HUDEP-2 (cell line): ENCODE data around the gene FGF11.

Experiments
- DNase-seq, 76 experiments: peaks; one replicate each; lab custom pipeline; 2025; ENCODE audit not compliant: unreplicated experiment in 76 of 76; lab: John Stamatoyannopoulos, UW

Gene FGF11

DNA sequence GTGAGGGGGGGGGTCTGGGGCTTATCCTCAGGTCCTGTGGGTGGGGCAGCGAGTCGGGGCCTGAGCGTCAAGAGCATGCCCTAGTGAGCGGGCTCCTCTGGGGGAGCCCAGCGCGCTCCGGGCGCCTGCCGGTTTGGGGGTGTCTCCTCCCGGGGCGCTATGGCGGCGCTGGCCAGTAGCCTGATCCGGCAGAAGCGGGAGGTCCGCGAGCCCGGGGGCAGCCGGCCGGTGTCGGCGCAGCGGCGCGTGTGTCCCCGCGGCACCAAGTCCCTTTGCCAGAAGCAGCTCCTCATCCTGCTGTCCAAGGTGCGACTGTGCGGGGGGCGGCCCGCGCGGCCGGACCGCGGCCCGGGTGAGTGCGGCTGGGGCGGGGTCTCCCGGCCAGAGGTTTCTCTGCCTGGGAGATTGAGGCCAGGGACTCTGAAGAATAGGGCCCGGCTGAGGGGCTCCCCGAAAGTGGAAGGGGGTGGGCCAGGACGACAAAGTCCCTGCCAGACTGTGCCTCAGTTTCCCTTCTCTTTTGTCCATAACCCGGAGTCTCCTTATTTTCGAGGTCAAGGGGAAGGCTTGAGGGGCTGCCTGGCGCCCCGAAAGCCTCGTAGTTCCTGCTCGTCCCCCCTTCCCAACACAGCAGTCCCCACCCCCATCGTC, at the start of gene FGF11:
Gene FGF11 (plus strand): TSS at position 51 of the 651 bp plus-strand sequence. CDS start 109 bp downstream, at position 160.
- no peak for DNase-seq

DNA sequence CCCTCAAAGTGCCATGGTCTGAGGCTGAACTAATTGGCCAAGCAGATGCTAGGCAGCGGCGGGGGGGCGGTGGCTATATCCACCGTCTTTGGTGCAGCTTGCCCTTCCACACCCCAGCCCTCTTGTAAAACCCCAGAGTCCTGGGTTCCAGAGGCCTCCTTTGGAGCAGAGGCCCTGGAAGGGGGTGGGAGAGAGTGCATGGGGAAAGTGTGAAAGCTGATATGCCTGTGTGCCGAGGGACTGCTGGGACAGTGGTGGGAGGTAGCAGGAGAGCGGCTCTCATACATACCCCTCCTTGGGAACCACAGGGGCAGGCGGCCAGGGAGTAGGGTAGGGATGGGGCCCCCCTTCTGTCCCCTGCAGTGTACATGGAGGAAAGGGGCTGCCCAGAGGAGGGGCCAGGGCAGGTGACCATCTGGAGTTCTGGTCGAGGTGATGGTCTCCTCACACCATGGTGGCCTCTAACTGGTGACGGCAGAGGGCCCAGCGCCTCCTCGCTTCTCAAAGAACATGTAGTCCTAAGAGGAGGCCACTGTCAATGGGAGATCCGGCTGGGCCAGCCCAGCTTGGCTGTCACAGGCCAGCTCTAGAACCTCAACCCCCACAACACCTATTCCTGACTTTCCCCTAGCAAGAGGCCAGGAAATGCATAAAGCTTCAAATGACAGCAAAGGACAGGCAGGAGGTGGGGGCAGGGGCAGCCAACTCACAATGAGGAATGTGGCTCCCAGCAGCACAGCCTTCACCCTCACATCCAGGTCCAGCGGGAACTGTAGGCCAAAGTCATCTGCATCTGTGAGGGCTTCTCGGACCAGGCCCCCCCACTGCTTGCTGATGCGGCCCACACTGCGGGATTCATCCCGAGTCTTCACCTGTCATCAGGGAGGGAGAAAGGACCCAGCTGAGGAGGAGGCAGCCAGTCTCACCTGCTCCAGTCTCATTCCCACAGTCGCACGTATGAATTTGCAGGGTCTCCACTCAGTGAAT, 49.1 kb upstream of the FGF11 start:
- DNase-seq, result no peak

DNA sequence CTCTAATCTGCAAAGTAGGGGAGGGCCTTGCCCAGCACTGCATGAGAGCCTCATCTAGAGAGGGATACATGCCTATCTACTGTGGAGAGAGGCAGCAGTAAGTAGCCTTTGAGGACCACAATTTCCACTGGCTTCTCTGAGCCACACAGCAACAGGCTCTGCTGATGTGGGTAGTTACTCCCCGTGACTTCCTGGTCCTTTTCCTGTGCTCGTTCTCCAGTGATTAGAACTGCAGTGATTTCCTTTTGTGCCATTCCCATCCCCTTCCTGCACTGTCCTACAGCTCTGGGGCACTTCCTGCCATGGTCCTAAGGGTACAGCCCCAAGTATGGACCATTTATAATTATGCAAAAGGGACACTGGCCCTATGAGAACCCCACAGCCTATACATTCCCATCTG, 48.0 kb upstream of the FGF11 start:
- no peak for DNase-seq

DNA sequence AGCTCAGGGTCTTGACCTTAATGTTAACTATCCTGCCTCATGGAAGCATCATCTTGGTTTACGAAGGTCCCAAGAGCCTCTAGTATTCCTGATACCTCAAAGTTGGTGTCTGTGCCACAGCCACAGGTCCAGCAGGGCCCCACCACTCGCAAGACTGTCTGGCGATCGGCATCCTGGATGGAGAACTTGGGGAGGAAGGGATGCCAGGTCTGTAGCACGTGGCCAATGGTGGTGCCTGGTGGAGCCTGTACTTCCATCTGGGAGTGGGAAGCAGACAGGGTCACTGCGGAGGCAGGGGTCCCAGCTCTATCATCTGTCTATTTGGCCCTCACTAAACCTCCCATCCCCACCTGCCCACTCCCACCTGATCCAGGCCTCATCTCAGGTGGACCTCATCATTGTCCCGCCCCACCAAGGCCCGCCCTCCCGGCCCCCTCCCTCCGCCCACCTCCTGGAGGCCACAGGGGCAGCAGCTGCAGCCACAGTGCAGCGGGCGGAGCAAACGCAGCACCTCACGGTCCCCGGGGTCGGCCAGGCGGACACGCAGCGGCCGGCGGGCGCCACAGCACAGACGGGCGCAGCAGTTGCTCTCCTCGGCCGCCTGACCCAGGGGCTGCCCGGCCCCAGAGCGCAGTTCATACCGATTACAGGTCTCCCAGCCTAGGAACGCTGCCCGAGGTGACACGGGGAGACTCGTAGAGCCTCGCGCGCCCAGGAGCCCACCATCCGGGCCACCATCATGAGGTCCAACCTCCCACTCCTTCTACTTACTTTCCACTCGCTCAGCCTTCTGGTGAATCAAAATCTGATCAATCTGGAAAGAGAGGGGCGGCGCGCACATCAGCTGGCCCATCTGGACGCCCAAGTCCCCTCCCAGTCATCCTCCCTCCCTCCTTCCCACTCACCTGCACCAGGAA, 46.4 kb upstream of the FGF11 start:
- DNase-seq, result no peak

DNA sequence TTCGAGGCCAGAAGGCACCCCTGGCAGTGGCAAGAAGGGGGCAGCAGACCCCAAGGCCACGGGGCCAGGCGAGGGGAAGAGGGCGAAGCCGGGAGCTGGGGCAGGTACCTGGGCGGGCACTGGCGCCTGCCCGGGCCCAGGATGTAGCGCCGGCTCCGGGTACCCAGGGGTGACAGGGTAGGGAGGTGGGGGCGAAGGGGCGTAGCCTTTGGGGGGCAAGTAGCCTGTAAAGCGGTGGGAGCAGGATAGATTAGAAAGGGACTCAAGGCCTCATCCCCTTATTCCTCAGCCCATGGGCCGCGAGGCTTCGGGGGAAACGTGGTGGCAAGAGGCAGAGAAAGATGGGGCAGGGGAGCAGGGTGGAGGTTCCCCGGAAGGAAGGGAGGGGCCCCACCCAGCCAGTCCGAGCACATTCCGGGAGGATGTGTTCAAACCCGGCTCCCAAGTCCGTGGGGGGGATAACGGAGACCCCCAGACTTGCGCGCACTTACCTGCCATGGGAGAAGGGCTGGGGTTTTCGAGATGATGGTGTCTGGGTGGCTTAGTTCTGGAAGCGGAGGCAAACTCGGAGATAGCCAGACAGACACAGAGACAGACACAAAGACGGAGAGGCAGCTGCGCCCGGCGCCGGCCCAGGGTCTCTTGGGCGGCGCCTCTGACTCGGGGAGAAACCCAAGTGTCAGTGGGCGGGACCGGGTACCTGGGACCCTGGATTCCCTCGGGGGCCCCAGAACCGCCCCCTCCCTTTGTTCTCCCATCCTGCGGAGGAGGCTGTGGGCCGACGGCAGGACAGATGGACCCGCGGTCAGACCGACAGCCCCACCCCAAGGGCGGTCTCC, 45.5 kb upstream of the FGF11 start:
- DNase-seq, result peak in 1 of 76 experiments; percentile 31

DNA sequence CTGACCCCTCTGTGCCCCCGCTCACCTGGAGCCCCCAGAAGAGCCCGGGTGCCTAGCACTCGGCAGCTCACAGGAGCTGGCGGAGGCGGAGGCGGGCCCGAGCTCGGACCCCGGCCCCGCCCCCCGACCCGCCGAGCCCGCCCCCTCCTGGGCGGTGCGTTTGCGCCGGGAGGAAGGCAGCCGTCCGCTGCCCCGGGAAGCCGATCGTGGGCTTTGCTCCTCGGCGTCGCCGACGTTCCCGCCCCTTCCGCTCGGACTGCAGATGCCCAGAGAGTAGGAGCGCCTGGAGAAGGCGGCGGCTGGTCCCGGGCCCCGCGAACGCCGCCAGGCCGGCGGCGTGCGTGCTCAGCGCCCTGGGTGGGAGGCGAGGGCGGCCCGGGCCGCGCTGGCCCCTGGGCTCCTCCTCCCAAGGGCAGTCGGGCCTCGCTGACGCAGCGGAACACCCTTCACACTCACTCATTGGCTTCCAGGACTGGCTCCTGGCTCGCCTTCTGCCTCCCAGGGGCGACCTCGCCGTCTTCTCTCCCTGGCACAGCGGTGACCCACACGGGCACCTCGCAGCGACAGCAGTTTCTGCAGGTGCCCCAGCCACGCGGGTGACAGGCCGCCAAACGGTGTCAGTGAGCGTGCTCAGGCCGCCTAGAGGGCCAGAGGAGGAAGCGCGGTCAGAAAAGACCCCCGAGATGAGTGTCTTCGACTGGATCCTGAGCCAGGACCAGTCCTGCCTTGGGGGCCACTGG, 44.7 kb upstream of the FGF11 start, which contains the start of gene PLSCR3:
Gene PLSCR3 (minus strand): TSS at position 74 of the 740 bp plus-strand sequence. CDS start 415 bp downstream, outside the sequence.
- peak in 66 of 76 experiments; percentile 28 to 87 (median 72) for DNase-seq

DNA sequence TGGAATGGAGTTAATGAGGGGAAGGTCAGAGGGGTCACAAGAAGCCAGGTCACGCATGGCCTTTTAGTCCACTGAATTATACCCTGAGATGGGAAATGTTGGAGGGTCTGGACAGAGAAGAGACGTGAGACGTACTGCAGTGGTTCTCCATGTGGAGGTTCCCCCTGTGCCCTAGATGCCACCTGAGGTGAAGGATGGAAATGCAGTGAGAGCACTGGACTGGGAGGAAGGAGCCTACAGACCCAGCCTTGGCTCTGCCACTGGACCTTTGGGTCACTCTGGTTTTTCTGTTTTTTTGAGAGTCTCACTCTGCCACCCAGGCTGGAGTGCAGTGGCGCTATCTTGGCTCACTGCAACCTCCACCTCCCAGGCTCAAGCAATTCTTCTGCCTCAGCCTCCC, 43.2 kb upstream of the FGF11 start:
- DNase-seq, result peak in 1 of 76 experiments; percentile 4

DNA sequence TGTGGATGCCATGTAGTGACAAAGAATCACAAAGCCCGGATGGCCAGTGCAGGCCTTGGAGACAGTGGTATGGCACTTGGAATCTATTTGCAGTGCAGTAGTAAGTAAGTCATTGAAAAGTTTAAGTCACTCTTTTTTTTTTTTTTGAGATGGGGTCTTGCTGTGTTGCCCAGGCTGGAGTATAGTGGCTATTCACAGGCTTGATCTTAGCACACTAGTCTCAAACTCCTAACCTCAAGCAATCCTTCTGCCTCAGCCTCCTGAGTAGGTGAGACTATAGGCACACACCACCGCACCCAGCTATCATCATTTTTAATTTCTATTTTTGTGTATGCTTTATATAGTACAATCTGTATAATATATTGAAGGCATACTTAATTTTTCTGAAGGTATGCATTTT, 40.7 kb upstream of the FGF11 start:
- no peak for DNase-seq

DNA sequence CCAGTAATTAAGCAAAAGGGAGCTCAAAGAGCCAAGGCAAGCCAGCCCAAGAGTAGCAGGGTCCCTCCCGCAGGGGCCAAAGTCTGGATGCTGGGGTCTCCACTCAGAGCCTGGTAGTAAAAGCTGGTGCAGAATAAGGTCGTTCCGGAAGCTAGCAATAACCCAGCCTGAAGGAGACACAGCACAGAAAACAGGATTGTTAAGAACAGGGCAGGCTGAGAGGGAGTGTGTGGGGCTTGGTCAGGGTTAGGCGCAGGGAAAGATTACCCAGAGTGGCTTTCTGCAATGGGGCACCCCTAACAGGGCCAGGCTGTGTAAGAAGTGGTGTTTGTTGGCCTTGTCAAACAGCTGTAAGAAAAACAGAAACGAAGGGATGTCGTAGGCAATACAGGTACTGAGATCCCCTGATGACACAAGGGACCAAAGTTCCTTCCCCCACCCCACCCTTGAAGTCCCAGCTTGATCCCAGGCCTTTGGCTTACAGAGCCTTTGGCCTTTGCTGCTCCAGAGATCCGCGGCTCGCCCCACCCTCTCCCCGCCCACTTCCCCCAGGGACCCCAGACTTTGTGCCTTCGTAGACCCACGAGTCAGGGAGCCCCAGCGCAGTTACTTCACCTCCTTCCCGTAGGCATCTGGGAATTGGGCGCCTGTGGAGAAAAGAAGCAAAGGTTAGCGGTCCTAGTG, 36.1 kb upstream of the FGF11 start:
- peak in 12 of 76 experiments; percentile 26 to 55 (median 40) for DNase-seq

DNA sequence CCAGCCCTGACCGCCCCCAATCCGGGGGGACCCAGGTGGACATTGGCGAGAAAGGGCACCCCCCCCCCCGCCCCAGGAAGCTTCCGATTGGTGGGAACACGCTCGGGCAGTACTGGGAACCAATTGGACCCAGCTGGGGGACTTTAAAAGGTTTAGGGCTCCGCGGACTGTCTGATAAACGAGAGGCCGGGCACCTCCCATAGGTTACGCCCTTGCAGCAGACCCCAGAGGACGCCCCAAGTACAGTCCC, 35.7 kb upstream of the FGF11 start:
- DNase-seq, result peak in 34 of 76 experiments; percentile 43 to 80 (median 65)

DNA sequence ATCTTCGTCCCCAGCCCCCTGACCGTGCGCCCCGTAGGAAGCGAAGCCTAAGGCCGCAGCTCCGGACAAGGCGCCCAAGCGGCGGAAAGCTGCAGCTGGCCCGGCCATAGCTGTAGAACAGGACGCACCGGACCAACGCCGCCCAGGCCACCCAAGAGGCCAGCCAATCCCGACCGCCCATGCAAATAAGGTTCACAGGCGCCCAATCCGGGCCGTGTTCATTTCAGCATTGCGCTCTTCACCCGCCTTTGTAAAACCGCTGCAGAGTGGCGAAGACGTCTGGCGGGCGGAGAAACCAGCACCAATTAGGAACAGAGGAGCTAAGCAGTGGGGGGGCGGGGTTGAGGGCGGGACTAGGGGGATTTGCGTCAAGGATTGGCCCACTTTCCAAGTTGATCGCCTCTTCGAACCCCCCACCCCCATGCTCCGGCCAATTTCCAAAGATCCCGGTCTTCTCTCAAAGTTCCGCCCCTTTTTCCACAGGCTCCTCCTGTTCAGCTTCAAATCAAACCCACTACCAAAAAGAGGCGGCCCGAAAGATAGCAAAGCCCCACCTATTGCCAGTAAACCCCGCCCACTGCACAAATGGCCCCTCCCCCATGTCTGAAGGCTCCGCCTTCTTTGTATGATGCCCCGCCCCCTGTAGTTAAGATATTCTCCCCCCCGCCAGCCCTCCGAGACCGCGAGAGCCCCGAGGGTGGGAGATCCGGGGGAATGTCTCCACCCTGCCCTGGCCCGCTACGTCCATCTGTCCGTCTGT, 35.2 kb upstream of the FGF11 start, which contains the start of gene TMEM256:
Gene TMEM256 (minus strand): TSS at position 121 of the 760 bp plus-strand sequence. CDS start 13 bp downstream, at position 108.
- peak; percentile 70 to 99 (median 95) for DNase-seq

DNA sequence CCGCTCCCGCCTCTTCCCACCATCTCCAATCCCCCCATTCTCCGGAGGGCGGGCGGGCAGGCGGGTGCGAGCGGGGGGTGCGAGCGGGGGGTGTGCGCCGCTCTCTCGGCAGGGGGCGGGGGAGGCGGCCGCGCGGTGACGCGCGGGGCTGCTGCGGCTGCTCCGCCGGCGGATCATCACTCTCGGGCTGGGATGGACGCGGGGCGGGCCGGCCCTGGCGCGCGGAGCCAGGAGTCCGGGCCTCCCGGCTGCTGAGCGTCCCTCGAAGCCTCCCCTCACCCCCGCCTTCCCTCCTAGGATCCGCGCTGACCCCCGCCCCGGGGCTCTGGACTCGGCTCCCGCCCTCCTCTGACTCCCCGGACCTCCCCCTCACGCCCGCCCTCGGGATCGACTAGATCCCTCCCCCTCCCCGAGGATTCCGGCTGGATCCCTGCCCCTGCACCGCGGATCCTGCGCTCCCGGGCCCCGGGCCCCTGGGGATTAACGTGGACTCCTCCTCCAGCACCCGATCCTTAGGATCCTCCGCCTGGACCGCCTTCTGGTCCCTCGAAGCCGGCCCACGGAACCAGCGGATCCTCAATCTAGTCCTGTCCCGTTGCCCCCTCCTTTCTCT, 34.5 kb upstream of the FGF11 start:
- DNase-seq, result peak in 22 of 76 experiments; percentile 20 to 74 (median 58)

DNA sequence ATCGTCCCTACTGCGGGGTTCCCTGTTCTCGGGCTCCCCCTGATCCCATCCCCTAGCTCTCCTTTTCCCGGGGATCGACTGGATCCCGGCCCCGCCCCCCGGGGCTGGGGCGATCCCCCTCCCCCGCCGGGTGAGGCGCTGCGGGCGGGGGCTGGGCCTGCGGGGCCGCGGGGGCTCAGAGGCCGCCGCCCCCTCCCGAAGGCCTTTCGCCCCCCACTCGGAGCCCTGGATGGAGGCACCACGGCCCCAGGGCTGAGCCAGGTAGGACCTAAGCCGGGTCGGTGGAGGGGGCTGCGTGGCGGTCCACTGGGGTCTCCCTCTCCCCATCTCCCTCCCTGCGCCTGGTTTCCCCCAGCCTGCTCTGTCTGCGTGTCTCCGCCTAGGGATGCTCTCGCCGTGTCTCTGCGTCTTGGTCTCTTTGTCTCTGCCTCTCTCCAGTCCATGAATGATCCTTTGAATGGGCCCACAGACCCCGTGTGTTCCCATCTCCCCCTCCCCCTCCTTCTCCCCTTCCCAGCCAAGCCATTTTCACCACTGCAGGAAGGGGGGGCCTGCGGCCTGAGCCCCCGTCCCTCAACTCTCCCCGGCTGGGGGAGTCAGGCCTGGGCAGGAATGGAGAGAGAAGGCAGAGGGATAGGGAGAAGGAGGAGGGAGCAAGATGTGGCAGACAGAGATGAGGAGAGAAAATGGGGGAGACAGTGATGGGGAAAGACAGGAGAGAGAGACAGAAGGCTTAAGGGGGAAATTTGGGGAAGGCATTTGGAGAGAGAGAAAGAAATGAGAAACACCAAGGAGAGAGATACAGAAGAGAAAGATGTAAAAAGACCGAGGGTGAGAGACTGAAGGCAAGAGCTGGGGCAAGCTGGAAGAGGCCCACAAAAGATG, 33.7 kb upstream of the FGF11 start:
- no peak for DNase-seq

DNA sequence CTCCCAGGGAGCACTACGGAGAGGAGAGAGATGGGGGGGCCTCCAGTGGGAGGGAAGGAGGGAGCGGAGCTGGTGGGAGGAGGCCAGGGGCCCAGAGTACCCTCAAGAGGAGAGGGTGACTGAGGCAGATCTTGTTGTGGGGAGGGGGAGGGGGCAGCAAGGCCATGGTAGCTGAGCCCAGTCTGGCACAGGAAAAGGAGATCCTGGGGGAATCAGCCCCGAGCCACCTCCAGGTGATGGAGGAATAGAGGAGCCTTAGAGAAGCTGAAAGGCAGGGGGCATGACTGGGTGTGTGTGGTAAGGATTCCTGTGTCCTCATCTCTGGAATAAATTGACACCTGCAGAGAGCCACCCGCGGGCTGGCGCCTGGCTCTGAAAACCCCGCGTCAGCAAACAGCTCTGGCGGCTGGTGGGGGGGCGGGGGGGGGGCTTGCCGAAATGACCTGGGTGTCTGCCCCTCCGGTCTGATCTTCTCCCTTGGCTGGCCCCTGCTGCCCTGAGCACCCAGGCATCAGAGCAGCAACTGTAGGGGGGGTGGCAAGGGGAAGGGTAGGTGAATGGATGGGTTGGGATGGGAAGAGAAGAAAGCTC, 33.0 kb upstream of the FGF11 start:
- DNase-seq, result no peak

DNA sequence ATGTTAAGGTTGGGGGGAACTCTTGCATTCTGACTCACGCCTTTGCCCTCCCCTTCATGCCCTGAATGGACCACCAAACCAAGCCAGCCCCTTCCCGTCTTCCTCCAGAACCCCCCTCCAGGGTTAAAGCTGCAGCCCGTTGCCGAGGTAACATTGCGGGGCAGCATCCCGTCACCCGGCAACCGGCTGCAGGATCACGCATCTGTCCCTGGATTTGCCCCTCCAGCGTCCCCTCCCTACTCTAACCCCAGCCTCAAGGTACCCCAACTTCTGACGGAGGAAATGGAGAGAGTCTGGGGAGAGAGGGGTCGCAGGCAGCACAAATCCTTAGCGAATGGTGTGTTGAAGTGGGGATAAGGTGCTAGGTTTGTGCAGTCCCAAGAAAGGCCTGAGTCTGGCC, 32.2 kb upstream of the FGF11 start:
- DNase-seq, result no peak
